H7 (cell line): ENCODE data around the gene CHD5. TPM values are rescaled to one million over a fixed set of nuclear protein-coding genes. Genes with fewer than 3 reads are reported as not detected.
"Not testable (repeated sequence)": the region's sequence is repeated elsewhere in the genome, so short reads cannot be mapped to it uniquely, and the experiment has no call there.

Experiments used
- DNase-seq: peaks from one replicate; pipeline ENCODE4 v3.0.0; 2012
- H3K27me3 ChIP-seq: 2 replicates; pipeline ENCODE4 v1.6.0; 2011; ENCODE audit warnings: mild to moderate bottlenecking, low read length; ENCODE audit not compliant: control insufficient read depth, insufficient read depth
- H3K36me3 ChIP-seq: replicated peaks from 2 replicates; pipeline ENCODE4 v1.5.1; 2011; ENCODE audit warnings: low read length; ENCODE audit not compliant: control insufficient read depth, insufficient read depth
- H3K4me3 ChIP-seq: 2 replicates; pipeline ENCODE4 v1.5.1; 2011; ENCODE audit warnings: low read depth, mild to moderate bottlenecking, control low read depth, low read length, moderate library complexity; ENCODE audit not compliant: insufficient read depth
- total RNA-seq: library from RNA; depleted of rRNA; stranded (reverse); fragments of >200 nt; shearing (Covaris generic); gene quantifications from 2 replicates; pipeline ENCODE4 v1.2.3, GENCODE V29; 2014

The CHD5 gene
- total RNA-seq, 1 experiment from 2014 or later: 0.83 TPM

DNA sequence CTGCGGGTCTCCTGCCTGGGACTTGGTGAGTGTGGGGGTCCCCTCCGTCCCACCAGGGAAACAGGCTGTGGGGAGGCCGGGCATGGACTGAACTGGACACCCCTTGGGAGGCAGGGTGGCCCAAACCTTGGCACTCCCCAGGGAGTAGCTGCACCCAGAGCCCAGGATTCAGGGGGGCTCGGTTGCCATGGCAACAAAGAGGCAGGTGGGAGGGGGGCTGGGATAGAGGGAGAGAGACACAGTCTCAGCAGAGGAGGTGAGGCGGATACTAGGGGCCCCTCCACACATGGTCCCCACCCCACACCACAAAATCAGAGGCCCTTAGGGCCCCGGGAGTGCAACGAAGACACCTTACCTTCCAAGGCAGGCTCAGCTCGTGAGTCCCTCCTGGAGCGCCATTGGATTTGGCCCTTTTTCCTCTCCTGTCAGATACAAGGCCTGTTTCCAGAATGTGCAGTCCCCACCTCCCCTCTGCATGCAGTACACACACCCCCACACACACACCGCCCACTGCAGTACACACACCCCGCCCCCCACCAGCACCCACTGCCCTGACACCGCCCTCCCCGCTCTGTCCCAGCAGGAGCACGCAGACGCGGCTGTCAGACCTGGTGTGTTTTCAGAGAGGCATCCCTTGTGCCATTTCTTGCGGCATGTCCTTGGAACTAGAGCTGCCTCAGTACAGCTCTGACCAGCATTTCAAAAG lies 107.2 kb downstream of the CHD5 start:
- no peak for DNase-seq
- Histone ChIP-seq H3K27me3 (no peaks in the 10 kb centered on the region), H3K4me3 (no peak overlapping the region), H3K36me3 (no peaks in the 10 kb centered on the region)

GRCh38 chr1:6071219-6071618 lies 108.9 kb downstream of the CHD5 start:
- Histone ChIP-seq H3K4me3 (no peak overlapping the region), H3K27me3 (no peaks in the 10 kb centered on the region), H3K36me3 (no peaks in the 10 kb centered on the region)
- DNase-seq: no peak

DNA sequence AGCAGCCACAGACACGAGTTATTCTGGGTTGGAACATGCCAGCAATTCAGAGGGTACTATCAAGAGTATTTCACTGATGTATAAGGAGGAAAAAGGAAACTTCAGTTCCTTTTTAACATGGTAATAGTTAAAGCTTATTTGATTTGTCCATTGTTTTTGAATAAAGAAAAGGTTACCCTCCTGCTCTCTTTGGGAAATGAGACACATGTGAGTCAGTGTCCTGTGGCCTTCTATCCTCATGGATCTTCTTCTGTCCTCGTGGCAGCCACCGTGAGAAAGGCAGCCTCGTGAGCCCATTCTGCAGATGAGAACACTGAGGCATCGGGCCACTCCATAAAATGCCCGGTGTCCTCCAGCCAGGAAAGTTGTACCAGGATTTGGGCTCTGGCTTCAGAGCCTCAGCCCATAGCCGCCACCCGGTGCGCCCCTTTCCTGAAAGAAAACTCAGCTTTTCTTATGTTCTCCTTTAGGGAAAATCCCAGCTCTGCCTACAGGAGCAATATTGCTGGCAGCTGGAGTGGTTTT lies 109.6 kb downstream of the CHD5 start:
- Histone ChIP-seq H3K27me3 (no peaks in the 10 kb centered on the region), H3K4me3 (no peak overlapping the region), H3K36me3 (no peaks in the 10 kb centered on the region)
- no peak for DNase-seq

DNA sequence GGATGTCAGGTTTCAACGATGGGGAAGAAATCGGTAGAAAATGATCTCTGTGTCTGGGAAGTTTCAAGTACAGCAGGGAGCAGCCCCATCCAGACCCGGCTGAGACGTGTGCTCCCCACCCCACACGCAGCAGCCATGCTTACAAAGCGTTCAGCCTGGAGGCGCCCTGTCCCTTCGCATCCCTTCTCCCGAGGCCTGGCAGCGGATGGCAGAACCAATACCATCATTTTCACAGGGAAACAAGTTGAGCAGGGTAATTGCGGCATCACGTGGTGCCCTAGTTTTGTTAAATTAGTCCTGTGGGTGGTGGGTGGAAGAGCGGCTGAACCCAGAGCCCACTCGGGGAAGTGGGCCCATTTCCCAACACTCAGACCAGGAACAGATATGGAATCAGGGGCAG lies 110.5 kb downstream of the CHD5 start:
- no peaks in the 10 kb centered on the region for H3K27me3 ChIP-seq
- no peaks in the 10 kb centered on the region for H3K36me3 ChIP-seq
- no peak for DNase-seq
- H3K4me3 ChIP-seq: no peak overlapping the region

GRCh38 chr1:6068932-6069331 lies 111.2 kb downstream of the CHD5 start:
- H3K4me3 ChIP-seq: no peak overlapping the region
- no peaks in the 10 kb centered on the region for H3K36me3 ChIP-seq
- no peaks in the 10 kb centered on the region for H3K27me3 ChIP-seq
- DNase-seq: no peak

DNA sequence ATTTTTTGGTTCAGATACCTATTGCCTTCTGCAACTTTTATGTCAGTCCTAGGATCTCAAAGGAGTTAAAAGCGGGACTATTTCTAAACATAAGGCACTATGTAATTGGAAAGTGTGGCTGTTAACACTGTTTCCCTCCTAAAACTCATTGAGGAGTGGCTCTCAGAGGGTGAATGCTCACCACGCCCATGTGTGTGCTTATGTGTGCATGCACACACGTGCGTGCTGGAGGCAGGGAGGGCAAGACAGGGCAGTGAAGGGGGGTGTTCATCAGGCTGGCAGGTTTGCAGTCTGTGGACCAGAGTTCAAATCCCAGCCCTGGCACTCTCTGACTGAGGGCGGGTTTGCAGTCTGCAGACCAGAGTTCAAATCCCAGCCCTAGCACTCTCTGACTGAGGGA lies 112.0 kb downstream of the CHD5 start:
- no peak for DNase-seq
- Histone ChIP-seq H3K27me3 (no peaks in the 10 kb centered on the region), H3K4me3 (no peak overlapping the region), H3K36me3 (no peaks in the 10 kb centered on the region)

DNA sequence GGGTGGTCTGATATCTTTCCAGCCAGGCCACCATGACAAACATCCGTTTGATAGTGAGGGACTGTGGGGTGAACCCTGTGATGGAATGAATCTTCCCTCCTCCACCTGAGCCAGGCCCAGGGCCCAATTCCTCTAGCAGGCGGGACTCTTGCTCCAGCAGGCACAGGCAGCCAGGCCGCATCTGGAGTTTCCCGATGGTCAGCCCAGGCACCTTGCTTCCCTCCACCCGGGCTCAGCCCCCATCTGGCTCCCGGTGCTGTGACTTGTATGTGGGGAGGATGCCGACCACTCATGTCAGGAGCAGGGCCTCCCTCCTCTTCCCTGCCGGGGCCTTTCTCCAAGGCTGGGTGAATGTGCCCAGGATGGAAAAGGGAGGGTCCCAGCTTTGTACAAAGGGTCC lies 113.4 kb downstream of the CHD5 start:
- Histone ChIP-seq H3K27me3 (no peaks in the 10 kb centered on the region), H3K4me3 (no peak overlapping the region), H3K36me3 (no peaks in the 10 kb centered on the region)
- DNase-seq: no peak

DNA sequence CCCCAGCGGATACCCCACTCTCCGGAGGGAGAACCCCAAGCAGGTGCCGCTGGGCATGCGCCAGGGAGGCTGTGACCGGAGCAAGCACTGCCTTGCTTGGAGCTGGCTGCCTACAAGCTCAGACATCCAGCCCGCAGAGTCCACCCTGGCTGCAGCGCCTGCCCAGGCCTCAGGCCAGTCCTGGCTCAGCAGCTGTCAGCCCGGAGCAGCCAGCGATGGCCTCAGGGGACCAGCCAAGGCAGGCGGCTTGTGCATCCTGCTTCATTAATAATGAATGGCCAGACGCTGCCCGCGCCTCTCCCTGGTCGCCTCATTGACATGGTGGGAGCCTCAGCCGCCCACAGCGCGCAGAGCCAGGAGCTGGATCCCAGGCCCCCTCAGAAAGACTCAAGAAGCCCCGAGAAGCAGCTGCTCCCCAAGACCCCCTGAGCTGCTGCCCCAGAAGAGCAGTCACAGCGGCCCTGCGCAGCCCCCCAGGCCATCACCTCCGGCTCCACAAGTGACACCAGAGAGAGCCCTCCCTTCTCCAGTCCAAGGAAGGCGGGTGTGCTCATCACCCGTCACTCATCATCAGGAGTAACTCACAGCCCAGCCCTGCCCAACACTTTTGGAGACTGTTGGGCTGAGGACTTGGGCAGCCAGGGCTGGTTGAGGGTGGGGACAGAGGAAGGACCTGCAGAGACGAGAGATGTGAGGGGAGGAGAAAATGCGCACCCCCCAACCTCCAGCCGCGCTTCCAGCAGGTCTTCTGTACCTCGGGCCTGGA lies 114.8 kb downstream of the CHD5 start:
- H3K27me3 ChIP-seq: no peaks in the 10 kb centered on the region
- H3K36me3 ChIP-seq: no peaks in the 10 kb centered on the region
- DNase-seq: no peak
- no peak overlapping the region for H3K4me3 ChIP-seq

DNA sequence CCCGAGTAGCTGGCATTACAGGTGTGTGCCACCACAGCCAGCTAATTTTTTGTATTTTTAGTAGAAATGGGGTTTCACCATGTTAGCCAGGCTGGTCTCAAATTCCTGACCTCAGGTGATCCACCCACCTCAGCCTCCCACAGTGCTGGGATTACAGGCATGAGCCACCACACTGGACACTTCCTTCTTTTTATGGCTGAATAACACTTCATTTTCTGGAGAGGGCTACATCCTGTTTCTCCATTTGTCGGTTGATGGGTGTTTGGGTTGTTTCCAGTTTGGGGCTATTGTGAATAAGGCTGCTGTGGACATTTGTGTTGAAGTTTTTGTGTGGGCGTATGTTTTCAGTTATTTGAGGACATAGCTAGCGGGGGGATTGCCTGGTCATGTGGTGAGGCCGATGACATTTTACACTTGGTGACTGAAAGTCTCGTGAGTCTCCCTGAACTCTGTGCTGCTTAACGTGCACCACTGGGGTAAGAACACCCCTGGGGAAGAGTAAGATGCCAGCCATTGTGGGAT lies 116.5 kb downstream of the CHD5 start:
- DNase-seq, H3K36me3 ChIP-seq, H3K4me3 ChIP-seq, H3K27me3 ChIP-seq: not testable (repeated sequence)

DNA sequence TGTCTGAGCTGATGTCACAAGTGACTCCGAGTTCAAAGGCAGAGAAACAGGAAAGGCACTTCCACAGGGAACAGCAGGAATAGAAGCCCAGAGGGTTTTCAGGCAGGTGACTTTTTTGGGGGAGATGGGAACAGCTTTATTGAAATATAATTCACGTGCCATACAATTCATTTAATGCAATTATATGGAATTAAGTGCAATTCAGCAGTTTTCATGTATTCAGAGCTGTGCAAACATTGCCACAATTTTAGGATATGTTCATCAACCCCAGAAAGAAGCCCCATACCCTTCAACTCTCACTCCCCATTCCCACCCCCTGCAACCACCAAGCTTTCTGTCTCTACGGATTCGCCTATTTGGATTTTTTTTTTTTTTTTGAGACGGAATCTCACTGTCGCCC lies 117.5 kb downstream of the CHD5 start:
- no peak for DNase-seq
- H3K36me3 ChIP-seq: no peaks in the 10 kb centered on the region
- no peak overlapping the region for H3K4me3 ChIP-seq
- H3K27me3 ChIP-seq: no peaks in the 10 kb centered on the region

- Histone ChIP-seq H3K27me3 (no peaks in the 10 kb centered on the region), H3K4me3 (no peak overlapping the region), H3K36me3 (no peaks in the 10 kb centered on the region)
- no peak for DNase-seq
Measured at GRCh38 chr1:6059866-6060265, 120.3 kb downstream of the CHD5 start.

DNA sequence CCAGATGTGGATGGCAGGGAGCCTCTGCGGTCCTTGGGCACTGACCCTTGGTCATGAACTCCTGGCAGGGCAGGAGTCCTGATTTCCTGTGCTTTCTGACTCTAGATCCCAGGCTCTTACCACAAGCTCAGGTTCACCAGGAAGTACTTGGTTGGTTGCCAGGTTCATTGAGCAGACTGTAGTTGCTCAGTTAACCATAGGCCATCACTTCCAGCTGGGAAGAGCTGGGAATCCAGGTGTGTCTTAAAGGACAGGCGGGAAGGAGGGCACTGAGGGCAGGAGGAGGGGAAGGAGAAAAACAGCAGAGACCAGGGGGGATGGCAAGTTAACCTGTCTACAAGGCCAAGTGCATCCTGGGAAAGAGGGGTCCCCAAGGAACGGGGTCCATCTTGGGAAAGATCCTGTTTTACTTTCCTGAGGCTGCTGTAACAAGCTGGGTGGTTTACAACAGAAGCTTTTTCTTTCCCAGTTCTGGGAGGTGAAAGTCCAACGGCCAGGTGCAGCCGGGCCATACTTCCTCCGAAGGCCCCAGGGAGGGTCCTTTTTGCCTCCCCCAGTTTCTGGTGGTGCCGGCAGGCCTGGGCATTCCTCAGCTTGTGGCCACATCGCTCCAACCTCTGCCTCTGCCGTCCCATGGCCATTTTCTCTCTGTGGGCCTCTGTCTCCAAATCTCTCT lies 122.8 kb downstream of the CHD5 start:
- Histone ChIP-seq H3K4me3 (no peak overlapping the region), H3K27me3 (no peaks in the 10 kb centered on the region; the same call in 1 of the 2 replicates), H3K36me3 (no peaks in the 10 kb centered on the region)
- DNase-seq: no peak

DNA sequence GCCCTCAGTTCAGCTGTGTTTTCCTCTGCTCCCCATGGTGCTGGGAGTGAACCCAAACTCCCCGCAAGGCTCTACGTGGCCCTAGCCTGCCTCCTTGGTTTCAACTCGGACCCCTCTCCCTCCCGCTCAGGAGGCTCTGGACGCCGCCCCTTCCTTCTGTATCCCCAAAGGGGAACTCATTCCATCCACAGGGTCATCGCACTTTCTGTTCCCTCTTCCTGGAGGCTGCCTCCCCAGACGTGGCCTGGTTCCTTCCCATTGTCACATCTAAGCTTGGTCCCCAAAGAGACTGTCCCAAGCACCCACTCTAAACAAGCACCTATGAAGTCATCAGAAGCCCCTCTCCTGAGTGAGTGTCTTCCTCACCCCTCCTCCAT lies 123.6 kb downstream of the CHD5 start:
- no peak for DNase-seq
- H3K36me3 ChIP-seq: no peaks in the 10 kb centered on the region
- no peaks in the 10 kb centered on the region; the same call in 1 of the 2 replicates for H3K27me3 ChIP-seq
- H3K4me3 ChIP-seq: no peak overlapping the region

- Histone ChIP-seq H3K4me3 (no peak overlapping the region), H3K36me3 (no peaks in the 10 kb centered on the region), H3K27me3 (no peaks in the 10 kb centered on the region; the same call in 1 of the 2 replicates)
- DNase-seq: no peak
Measured at GRCh38 chr1:6054596-6054995, 125.5 kb downstream of the CHD5 start.

DNA sequence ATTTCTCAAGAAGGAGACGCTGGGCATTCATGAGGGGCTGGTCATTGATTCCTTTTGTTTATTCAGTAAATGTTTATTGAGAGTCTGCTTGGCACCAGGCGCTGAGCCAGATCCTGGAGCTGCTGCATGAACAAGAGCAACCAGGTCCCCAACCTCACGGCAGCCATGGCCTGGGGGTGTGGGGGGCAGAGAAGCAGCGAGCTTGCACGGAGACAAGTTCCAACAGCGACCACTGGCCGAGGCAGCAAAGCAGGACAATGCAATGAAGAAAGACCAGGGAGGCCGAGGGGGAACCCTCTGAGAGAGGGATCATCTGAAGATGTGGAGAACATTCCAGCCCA lies 126.9 kb downstream of the CHD5 start:
- no peak for DNase-seq
- no peak overlapping the region for H3K4me3 ChIP-seq
- no peaks in the 10 kb centered on the region; the same call in 1 of the 2 replicates for H3K27me3 ChIP-seq
- H3K36me3 ChIP-seq: no peaks in the 10 kb centered on the region
